SK-N-SH treated with all-trans-retinoic acid at 6 μM for 48 hours (cell line): ENCODE data around the gene SAMD11.
"Not testable (repeated sequence)": the region's sequence is repeated elsewhere in the genome, so short reads cannot be mapped to it uniquely, and the experiment has no call there.

Source experiments
- ATAC-seq: fragments of 200-7000 bp; cut with Tn5 transposase; 3 replicates; pipeline ENCODE4 v1.9.1; 2020; ENCODE audit warnings: mild to moderate bottlenecking, moderate library complexity
- ARNTL ChIP-seq: fragments of 450-650 bp; formaldehyde crosslinking; IDR thresholded peaks from 2 replicates; pipeline ENCODE4 v1.5.0; 2020; ENCODE audit warnings: low read depth, mild to moderate bottlenecking, moderate library complexity, borderline replicate concordance
- BACH2 ChIP-seq: fragments of 250-450 bp; sonication (Bioruptor Pico); IDR thresholded peaks from 2 replicates; pipeline ENCODE4 v1.9.0; 2021; ENCODE audit warnings: mild to moderate bottlenecking, borderline replicate concordance
- CSDC2 ChIP-seq: fragments of 250-450 bp; sonication (Bioruptor Pico); IDR thresholded peaks from 2 replicates; pipeline ENCODE4 v1.5.0; 2020; ENCODE audit warnings: mild to moderate bottlenecking, moderate library complexity
- ESRRG ChIP-seq: fragments of 250-450 bp; sonication (Bioruptor Pico); IDR thresholded peaks from 2 replicates; pipeline ENCODE4 v1.6.1; 2021; ENCODE audit warnings: mild to moderate bottlenecking
- GLIS3 ChIP-seq: fragments of 250-450 bp; sonication (Bioruptor Pico); IDR thresholded peaks from 2 replicates; pipeline ENCODE4 v1.5.0; 2020; ENCODE audit warnings: mild to moderate bottlenecking, moderate library complexity
- ISL1 ChIP-seq: fragments of 250-450 bp; sonication (Bioruptor Pico); IDR thresholded peaks from 2 replicates; pipeline ENCODE4 v2.1.2; 2022; ENCODE audit warnings: mild to moderate bottlenecking, moderate library complexity
- OSR1 ChIP-seq: fragments of 250-450 bp; sonication (Bioruptor Pico); IDR thresholded peaks from 2 replicates; pipeline ENCODE4 v1.8.0; 2022; ENCODE audit warnings: moderate library complexity, mild to moderate bottlenecking, inconsistent platforms
- RARB ChIP-seq: fragments of 250-450 bp; sonication (Bioruptor Pico); IDR thresholded peaks from 2 replicates; pipeline ENCODE4 v1.8.0; 2021; ENCODE audit warnings: mild to moderate bottlenecking, moderate library complexity
- TCF4 ChIP-seq: fragments of 250-450 bp; sonication (Bioruptor Pico); IDR thresholded peaks from 2 replicates; pipeline ENCODE4 v1.8.0; 2021; ENCODE audit warnings: mild to moderate bottlenecking, moderate library complexity, borderline replicate concordance
- TOX ChIP-seq: fragments of 250-450 bp; sonication (Bioruptor Pico); IDR thresholded peaks from 2 replicates; pipeline ENCODE4 v1.8.0; 2021; ENCODE audit warnings: mild to moderate bottlenecking, moderate library complexity, borderline replicate concordance
- ZC3H10 ChIP-seq: fragments of 250-450 bp; sonication (Bioruptor Pico); IDR thresholded peaks from 2 replicates; pipeline ENCODE4 v1.5.1; 2021; ENCODE audit warnings: mild to moderate bottlenecking, moderate library complexity
- ZFP3 ChIP-seq: fragments of 250-450 bp; sonication (Bioruptor Pico); IDR thresholded peaks from 2 replicates; pipeline ENCODE4 v1.5.0; 2020; ENCODE audit warnings: mild to moderate bottlenecking, moderate library complexity
- ZFP30 ChIP-seq: fragments of 450-650 bp; formaldehyde crosslinking; IDR thresholded peaks from 2 replicates; pipeline ENCODE4 v1.5.0; 2022; ENCODE audit warnings: mild to moderate bottlenecking, moderate library complexity
- ZNF565 ChIP-seq: fragments of 450-650 bp; formaldehyde crosslinking; conservative IDR thresholded peaks from 2 replicates; pipeline ENCODE4 v1.5.0; 2020; ENCODE audit warnings: low read depth, mild to moderate bottlenecking, moderate library complexity
- TF ChIP-seq, protein P1 (sequence below): fragments of 250-450 bp; sonication (Bioruptor Pico); IDR thresholded peaks from 2 replicates; pipeline ENCODE4 v1.8.0; 2020; ENCODE audit warnings: mild to moderate bottlenecking, moderate library complexity, borderline replicate concordance
- TF ChIP-seq, protein P2 (sequence below): fragments of 250-450 bp; sonication (Bioruptor Pico); IDR thresholded peaks from 2 replicates; pipeline ENCODE4 v1.8.0; 2021; ENCODE audit warnings: low read depth, mild to moderate bottlenecking, moderate library complexity, borderline replicate concordance
- TF ChIP-seq, protein P3 (sequence below): fragments of 250-450 bp; sonication (Bioruptor Pico); IDR thresholded peaks from 2 replicates; pipeline ENCODE4 v1.5.0; 2020; ENCODE audit warnings: mild to moderate bottlenecking, moderate library complexity
- TF ChIP-seq, protein P4 (sequence below): fragments of 250-450 bp; sonication (Bioruptor Pico); IDR thresholded peaks from 2 replicates; pipeline ENCODE4 v1.5.1; 2021; ENCODE audit warnings: mild to moderate bottlenecking, moderate library complexity
- TF ChIP-seq, protein P5 (sequence below): fragments of 250-450 bp; sonication (Bioruptor Pico); IDR thresholded peaks from 2 replicates; pipeline ENCODE4 v1.5.1; 2020; ENCODE audit warnings: low read depth, mild to moderate bottlenecking, moderate library complexity

The SAMD11 gene

DNA sequence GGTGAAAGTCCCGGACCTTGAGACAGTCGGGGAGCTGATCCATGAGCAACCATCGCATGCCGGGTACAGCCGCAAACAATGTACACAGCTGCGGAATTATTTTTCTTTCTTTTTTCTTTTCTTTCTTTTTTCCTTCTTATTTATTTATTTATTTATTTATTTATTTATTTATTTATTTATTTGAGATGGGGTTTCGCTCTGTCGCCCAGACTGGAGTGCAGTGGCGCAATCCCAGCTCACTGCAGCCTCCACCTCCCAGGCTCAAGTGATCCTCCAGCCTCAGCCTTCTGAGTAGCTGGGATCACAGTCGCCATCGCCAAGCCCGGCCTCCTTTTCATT, 60.7 kb downstream of the SAMD11 start:
- TF ChIP-seq ZFP3 = no peak
- TF ChIP-seq TCF4 = no peak
- TF ChIP-seq, protein P1, sequence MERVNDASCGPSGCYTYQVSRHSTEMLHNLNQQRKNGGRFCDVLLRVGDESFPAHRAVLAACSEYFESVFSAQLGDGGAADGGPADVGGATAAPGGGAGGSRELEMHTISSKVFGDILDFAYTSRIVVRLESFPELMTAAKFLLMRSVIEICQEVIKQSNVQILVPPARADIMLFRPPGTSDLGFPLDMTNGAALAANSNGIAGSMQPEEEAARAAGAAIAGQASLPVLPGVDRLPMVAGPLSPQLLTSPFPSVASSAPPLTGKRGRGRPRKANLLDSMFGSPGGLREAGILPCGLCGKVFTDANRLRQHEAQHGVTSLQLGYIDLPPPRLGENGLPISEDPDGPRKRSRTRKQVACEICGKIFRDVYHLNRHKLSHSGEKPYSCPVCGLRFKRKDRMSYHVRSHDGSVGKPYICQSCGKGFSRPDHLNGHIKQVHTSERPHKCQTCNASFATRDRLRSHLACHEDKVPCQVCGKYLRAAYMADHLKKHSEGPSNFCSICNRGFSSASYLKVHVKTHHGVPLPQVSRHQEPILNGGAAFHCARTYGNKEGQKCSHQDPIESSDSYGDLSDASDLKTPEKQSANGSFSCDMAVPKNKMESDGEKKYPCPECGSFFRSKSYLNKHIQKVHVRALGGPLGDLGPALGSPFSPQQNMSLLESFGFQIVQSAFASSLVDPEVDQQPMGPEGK (CRISPR knock-in tag) = no peak
- TF ChIP-seq ZC3H10 (CRISPR knock-in tag) = no peak
- TF ChIP-seq ZFP30 (CRISPR knock-in tag) = no peak
- TF ChIP-seq, protein P2, sequence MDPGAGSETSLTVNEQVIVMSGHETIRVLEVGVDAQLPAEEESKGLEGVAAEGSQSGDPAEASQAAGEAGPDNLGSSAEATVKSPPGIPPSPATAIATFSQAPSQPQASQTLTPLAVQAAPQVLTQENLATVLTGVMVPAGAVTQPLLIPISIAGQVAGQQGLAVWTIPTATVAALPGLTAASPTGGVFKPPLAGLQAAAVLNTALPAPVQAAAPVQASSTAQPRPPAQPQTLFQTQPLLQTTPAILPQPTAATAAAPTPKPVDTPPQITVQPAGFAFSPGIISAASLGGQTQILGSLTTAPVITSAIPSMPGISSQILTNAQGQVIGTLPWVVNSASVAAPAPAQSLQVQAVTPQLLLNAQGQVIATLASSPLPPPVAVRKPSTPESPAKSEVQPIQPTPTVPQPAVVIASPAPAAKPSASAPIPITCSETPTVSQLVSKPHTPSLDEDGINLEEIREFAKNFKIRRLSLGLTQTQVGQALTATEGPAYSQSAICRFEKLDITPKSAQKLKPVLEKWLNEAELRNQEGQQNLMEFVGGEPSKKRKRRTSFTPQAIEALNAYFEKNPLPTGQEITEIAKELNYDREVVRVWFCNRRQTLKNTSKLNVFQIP = no peak
- no peak for TF ChIP-seq ZNF565
- no peak for TF ChIP-seq ESRRG (CRISPR knock-in tag)
- no peak for TF ChIP-seq OSR1 (CRISPR knock-in tag)
- no peak for TF ChIP-seq ARNTL (CRISPR knock-in tag)
- no peak for TF ChIP-seq RARB
- no peak for TF ChIP-seq CSDC2 (CRISPR knock-in tag)
- no peak for TF ChIP-seq ISL1 (CRISPR knock-in tag)
- TF ChIP-seq, protein P3, sequence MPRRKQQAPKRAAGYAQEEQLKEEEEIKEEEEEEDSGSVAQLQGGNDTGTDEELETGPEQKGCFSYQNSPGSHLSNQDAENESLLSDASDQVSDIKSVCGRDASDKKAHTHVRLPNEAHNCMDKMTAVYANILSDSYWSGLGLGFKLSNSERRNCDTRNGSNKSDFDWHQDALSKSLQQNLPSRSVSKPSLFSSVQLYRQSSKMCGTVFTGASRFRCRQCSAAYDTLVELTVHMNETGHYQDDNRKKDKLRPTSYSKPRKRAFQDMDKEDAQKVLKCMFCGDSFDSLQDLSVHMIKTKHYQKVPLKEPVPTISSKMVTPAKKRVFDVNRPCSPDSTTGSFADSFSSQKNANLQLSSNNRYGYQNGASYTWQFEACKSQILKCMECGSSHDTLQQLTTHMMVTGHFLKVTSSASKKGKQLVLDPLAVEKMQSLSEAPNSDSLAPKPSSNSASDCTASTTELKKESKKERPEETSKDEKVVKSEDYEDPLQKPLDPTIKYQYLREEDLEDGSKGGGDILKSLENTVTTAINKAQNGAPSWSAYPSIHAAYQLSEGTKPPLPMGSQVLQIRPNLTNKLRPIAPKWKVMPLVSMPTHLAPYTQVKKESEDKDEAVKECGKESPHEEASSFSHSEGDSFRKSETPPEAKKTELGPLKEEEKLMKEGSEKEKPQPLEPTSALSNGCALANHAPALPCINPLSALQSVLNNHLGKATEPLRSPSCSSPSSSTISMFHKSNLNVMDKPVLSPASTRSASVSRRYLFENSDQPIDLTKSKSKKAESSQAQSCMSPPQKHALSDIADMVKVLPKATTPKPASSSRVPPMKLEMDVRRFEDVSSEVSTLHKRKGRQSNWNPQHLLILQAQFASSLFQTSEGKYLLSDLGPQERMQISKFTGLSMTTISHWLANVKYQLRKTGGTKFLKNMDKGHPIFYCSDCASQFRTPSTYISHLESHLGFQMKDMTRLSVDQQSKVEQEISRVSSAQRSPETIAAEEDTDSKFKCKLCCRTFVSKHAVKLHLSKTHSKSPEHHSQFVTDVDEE = no peak
- no peak for TF ChIP-seq TOX (CRISPR knock-in tag)
- TF ChIP-seq, protein P4, sequence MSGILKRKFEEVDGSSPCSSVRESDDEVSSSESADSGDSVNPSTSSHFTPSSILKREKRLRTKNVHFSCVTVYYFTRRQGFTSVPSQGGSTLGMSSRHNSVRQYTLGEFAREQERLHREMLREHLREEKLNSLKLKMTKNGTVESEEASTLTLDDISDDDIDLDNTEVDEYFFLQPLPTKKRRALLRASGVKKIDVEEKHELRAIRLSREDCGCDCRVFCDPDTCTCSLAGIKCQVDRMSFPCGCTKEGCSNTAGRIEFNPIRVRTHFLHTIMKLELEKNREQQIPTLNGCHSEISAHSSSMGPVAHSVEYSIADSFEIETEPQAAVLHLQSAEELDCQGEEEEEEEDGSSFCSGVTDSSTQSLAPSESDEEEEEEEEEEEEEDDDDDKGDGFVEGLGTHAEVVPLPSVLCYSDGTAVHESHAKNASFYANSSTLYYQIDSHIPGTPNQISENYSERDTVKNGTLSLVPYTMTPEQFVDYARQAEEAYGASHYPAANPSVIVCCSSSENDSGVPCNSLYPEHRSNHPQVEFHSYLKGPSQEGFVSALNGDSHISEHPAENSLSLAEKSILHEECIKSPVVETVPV (CRISPR knock-in tag) = no peak
- TF ChIP-seq GLIS3 = no peak
- peak; percentile 17 for ATAC-seq

DNA sequence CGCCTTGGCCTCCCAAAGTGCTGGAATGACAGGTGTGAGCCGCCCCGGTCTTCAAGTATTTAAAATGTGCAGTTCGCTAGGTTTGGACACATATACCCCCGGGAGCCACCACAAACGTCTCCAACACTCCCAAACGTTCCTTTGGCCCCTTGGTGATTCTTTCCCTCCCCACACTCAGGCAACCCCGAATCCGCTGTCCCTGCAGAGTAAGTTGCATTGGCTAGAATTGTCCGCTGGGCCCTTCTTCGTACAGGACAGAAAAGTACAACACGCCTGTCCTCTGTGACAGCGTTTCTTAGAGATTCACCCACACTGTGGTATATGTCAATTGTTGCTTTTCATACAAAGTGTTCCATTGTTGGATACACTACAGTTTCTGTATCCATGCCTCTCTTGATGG, 61.4 kb downstream of the SAMD11 start:
- TF ChIP-seq BACH2 (CRISPR knock-in tag) = no peak
- TF ChIP-seq, protein P4 (CRISPR knock-in tag) = no peak
- TF ChIP-seq, protein P5, sequence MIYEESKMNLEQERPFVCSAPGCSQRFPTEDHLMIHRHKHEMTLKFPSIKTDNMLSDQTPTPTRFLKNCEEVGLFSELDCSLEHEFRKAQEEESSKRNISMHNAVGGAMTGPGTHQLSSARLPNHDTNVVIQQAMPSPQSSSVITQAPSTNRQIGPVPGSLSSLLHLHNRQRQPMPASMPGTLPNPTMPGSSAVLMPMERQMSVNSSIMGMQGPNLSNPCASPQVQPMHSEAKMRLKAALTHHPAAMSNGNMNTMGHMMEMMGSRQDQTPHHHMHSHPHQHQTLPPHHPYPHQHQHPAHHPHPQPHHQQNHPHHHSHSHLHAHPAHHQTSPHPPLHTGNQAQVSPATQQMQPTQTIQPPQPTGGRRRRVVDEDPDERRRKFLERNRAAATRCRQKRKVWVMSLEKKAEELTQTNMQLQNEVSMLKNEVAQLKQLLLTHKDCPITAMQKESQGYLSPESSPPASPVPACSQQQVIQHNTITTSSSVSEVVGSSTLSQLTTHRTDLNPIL (CRISPR knock-in tag) = no peak
- TF ChIP-seq CSDC2 (CRISPR knock-in tag) = no peak
- no peak for ATAC-seq

DNA sequence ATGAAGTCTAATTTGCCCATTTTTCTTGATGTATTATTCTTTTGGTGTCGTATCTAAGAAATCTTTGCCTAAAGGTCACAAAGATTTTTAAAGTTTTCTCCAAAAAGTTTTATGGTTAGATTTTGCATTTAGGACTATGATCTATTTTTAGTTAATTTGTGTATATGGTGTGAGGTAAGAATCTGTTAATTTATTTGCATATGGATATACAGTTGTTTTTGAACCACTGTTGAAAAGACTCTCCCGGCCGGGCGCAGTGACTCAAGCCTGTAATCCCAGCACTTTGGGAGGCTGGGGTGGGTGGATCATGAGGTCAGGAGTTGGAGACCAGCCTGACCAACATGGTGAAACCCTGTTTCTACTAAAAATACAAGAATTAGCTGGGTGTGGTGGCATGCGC, 64.3 kb downstream of the SAMD11 start:
- ATAC-seq = not testable (repeated sequence)

DNA sequence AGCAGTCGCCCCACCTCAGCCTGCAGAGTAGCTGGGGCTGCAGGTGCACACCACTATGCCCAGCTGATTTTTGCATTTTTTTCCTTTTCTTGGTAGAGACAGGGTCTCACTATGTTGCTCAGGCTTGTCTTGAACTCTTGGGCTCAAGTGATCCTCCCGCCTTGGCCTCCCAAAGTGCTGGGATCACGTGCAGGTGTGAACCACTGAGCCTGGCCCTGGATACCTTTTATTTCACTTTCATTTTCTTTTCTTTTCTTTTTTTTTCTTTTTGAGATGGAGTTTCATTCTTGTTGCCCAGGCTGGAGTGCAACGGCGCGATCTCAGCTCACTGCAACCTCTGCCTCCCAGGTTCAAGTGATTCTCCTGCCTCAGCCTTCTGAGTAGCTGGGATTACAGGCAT, 67.6 kb downstream of the SAMD11 start:
- not testable (repeated sequence) for ATAC-seq
